IMR-90 (cell line): ENCODE data around the gene UBR4. TPM values are rescaled to one million over a fixed set of nuclear protein-coding genes. Genes with fewer than 3 reads are reported as not detected.

Experiments used
- ATAC-seq: fragments of 200-7000 bp; cut with Tn5 transposase; 2 replicates; pipeline ENCODE4 v1.9.1; 2020; ENCODE audit warnings: low read depth, mild to moderate bottlenecking, moderate library complexity
- BruUV-seq: library from RNA; stranded (reverse); fragments of 400-500 nt; replicated peaks from 2 replicates; lab custom pipeline; 2021; lab: Mats Ljungman, UMichigan
- CTCF ChIA-PET: fragments of 300-600 bp; formaldehyde crosslinking; extraction: SDS; loops from one replicate; lab custom pipeline; 2021; ENCODE audit warnings: antibody characterized with exemption; lab: Yijun Ruan, JAX
- POLR2A ChIA-PET: fragments of 300-600 bp; sonication (Branson Sonifier 250); formaldehyde crosslinking; loops from one replicate; lab custom pipeline; 2022; ENCODE audit warnings: antibody characterized with exemption; ENCODE audit not compliant: unreplicated experiment; lab: Charles Lee
- DNase-seq: peaks from one replicate; pipeline ENCODE4 v3.0.0; 2013
- H2AFZ ChIP-seq: replicated peaks from 2 replicates; pipeline ENCODE3; 2013; ENCODE audit warnings: low read length, mild to moderate bottlenecking; ENCODE audit not compliant: poor library complexity
- H2AK5ac ChIP-seq: 2 replicates; pipeline ENCODE4 v1.6.1; 2013; ENCODE audit warnings: low read depth, low read length, inconsistent platforms
- H2AK9ac ChIP-seq: replicated peaks from 2 replicates; pipeline ENCODE3; 2013; ENCODE audit warnings: mild to moderate bottlenecking, low read depth, low read length, moderate library complexity; ENCODE audit not compliant: poor library complexity
- H2BK120ac ChIP-seq: 2 replicates; pipeline ENCODE4 v1.6.1; 2013; ENCODE audit warnings: low read depth, low read length, inconsistent platforms
- H2BK15ac ChIP-seq: 3 replicates; pipeline ENCODE4 v1.6.1; 2013; ENCODE audit warnings: low read depth, low read length, inconsistent platforms
- H2BK20ac ChIP-seq: 2 replicates; pipeline ENCODE4 v1.6.1; 2013; ENCODE audit warnings: low read depth, mild to moderate bottlenecking, inconsistent platforms, low read length, moderate library complexity
- H2BK5ac ChIP-seq: 2 replicates; pipeline ENCODE4 v1.6.1; 2013; ENCODE audit warnings: mild to moderate bottlenecking, low read depth, low read length, inconsistent platforms; ENCODE audit not compliant: poor library complexity, severe bottlenecking
- H3K14ac ChIP-seq: replicated peaks from 2 replicates; pipeline ENCODE4 v1.6.1; 2013; ENCODE audit warnings: low read depth, low read length, inconsistent platforms
- H3K18ac ChIP-seq: 2 replicates; pipeline ENCODE4 v1.6.1; 2013; ENCODE audit warnings: low read depth, low read length, control low read depth
- H3K23ac ChIP-seq: 2 replicates; pipeline ENCODE4 v1.6.1; 2013; ENCODE audit warnings: low read depth, low read length, inconsistent platforms
- H3K27ac ChIP-seq: 2 replicates; pipeline ENCODE4 v1.5.1; 2013; ENCODE audit warnings: mild to moderate bottlenecking, control low read depth, low read length; ENCODE audit not compliant: insufficient read depth
- H3K27me3 ChIP-seq: 2 replicates; pipeline ENCODE4 v1.6.1; 2013; ENCODE audit warnings: low read length; ENCODE audit not compliant: control insufficient read depth, insufficient read depth
- H3K36me3 ChIP-seq: 2 replicates; pipeline ENCODE4 v1.6.1; 2013; ENCODE audit warnings: low read length, mixed read lengths; ENCODE audit not compliant: control insufficient read depth, insufficient read depth
- H3K4ac ChIP-seq: 2 replicates; pipeline ENCODE4 v1.6.1; 2013; ENCODE audit warnings: low read depth, low read length, inconsistent platforms
- H3K4me1 ChIP-seq: 2 replicates; pipeline ENCODE4 v1.6.1; 2013; ENCODE audit warnings: low read length, mixed read lengths; ENCODE audit not compliant: control insufficient read depth, insufficient read depth
- H3K4me2 ChIP-seq: 2 replicates; pipeline ENCODE4 v1.6.1; 2013; ENCODE audit warnings: low read depth, mild to moderate bottlenecking, control low read depth, low read length, moderate library complexity
- H3K4me3 ChIP-seq: 2 replicates; pipeline ENCODE4 v1.5.1; 2013; ENCODE audit warnings: low read depth, mild to moderate bottlenecking, control low read depth, low read length, moderate library complexity; ENCODE audit not compliant: insufficient read depth
- H3K56ac ChIP-seq: 2 replicates; pipeline ENCODE4 v1.6.1; 2013; ENCODE audit warnings: low read length, inconsistent platforms; ENCODE audit not compliant: insufficient read depth; ENCODE audit errors: extremely low read depth
- H3K79me1 ChIP-seq, 2 experiments: 2 replicates each; pipeline ENCODE4 v1.6.1; 2013; ENCODE audit warnings: low read length in 2 of 2, inconsistent platforms in 1 of 2, low read depth in 1 of 2
- H3K9ac ChIP-seq: 2 replicates; pipeline ENCODE4 v1.6.1; 2013; ENCODE audit warnings: low read depth, low read length, control low read depth
- H3K9me1 ChIP-seq: 2 replicates; pipeline ENCODE4 v1.6.1; 2013; ENCODE audit warnings: low read length, inconsistent platforms; ENCODE audit not compliant: insufficient read depth
- H3K9me3 ChIP-seq: 2 replicates; pipeline ENCODE4 v1.6.1; 2013; ENCODE audit warnings: low read length; ENCODE audit not compliant: control insufficient read depth, insufficient read depth
- H4K20me1 ChIP-seq: 2 replicates; pipeline ENCODE4 v1.6.1; 2013; ENCODE audit warnings: low read length, inconsistent platforms; ENCODE audit not compliant: insufficient read depth
- H4K5ac ChIP-seq: 2 replicates; pipeline ENCODE4 v1.6.1; 2013; ENCODE audit warnings: mild to moderate bottlenecking, low read depth, low read length, control low read depth
- H4K8ac ChIP-seq, 2 experiments: 2 replicates each; pipeline ENCODE4 v1.6.1; 2013; ENCODE audit warnings: low read depth in 2 of 2, low read length in 2 of 2, control low read depth in 1 of 2, inconsistent platforms in 1 of 2
- H4K91ac ChIP-seq: 2 replicates; pipeline ENCODE4 v1.6.1; 2013; ENCODE audit warnings: low read depth, low read length, inconsistent platforms; ENCODE audit not compliant: insufficient read depth
- CEBPB ChIP-seq: IDR thresholded peaks from 2 replicates; pipeline ENCODE4 v1.6.1; 2012; ENCODE audit warnings: low read depth, low read length, improper control_type of control experiment
- ELK1 ChIP-seq: fragments of 150-350 bp; IDR thresholded peaks from 2 replicates; pipeline ENCODE4 v1.6.1; 2016; ENCODE audit warnings: low read depth, mild to moderate bottlenecking, low read length, moderate library complexity, borderline replicate concordance
- FOS ChIP-seq: fragments of 150-350 bp; IDR thresholded peaks from 2 replicates; pipeline ENCODE4 v1.6.1; 2016; ENCODE audit warnings: low read depth, low read length
- MAFK ChIP-seq: IDR thresholded peaks from 2 replicates; pipeline ENCODE4 v1.6.1; 2012; ENCODE audit warnings: low read depth, low read length, improper control_type of control experiment
- MXI1 ChIP-seq: IDR thresholded peaks from 2 replicates; pipeline ENCODE4 v1.6.1; 2012; ENCODE audit warnings: low read depth, mild to moderate bottlenecking, low read length, moderate library complexity, borderline replicate concordance
- NFE2L2 ChIP-seq: fragments of 150-350 bp; IDR thresholded peaks from 2 replicates; pipeline ENCODE4 v1.6.1; 2016; ENCODE audit warnings: low read depth, mild to moderate bottlenecking, low read length
- POLR2A ChIP-seq: IDR thresholded peaks from 2 replicates; pipeline ENCODE4 v1.6.1; 2012; ENCODE audit warnings: mild to moderate bottlenecking, low read depth, low read length
- RAD21 ChIP-seq: IDR thresholded peaks from 2 replicates; pipeline ENCODE4 v1.6.1; 2012; ENCODE audit warnings: low read length, improper control_type of control experiment
- RCOR1 ChIP-seq: IDR thresholded peaks from 2 replicates; pipeline ENCODE4 v1.6.1; 2012; ENCODE audit warnings: mild to moderate bottlenecking, low read length, improper control_type of control experiment; ENCODE audit not compliant: insufficient replicate concordance
- USF2 ChIP-seq: fragments of 150-350 bp; IDR thresholded peaks from 2 replicates; pipeline ENCODE4 v1.6.1; 2017; ENCODE audit warnings: mild to moderate bottlenecking, antibody characterized with exemption, low read length, low read depth
- WGBS, 2 experiments: methylation state at CpG; one replicate each; pipeline versions ENCODE4 v1.1.5 to v1.1.7; 2013; ENCODE audit warnings: missing lambda C conversion rate in 2 of 2; ENCODE audit not compliant: insufficient read length in 1 of 2; ENCODE audit errors: extremely low coverage in 2 of 2; 5-methylcytosine and 5-hydroxymethylcytosine counted together
- dilution Hi-C: fragments of 300-500 bp; cut with HindIII; formaldehyde crosslinking; loops from one replicate; pipeline ENCODE4 v1.14.3; 2018; ENCODE audit warnings: low sequenced_read_pairs; ENCODE audit not compliant: unreplicated experiment
- in situ Hi-C: fragments of 300-500 bp; cut with MboI; formaldehyde crosslinking; loops from 3 replicates; pipeline ENCODE4 v1.14.3; 2019; ENCODE audit warnings: low sequenced_read_pairs, inconsistent platforms, mixed read lengths
- intact Hi-C: fragments of 100-400 bp; cut with micrococcal nuclease; formaldehyde crosslinking; loops from 2 replicates; pipeline ENCODE4 v1.10.0; 2022
- polyA plus RNA-seq, 3 experiments: library from polyadenylated mRNA; depleted of rRNA; stranded (reverse); fragments of >200 nt; gene quantifications; 2 replicates each; pipeline ENCODE4 v1.2.3, GENCODE V29; 2012; ENCODE audit warnings: low replicate concordance in 1 of 3
- total RNA-seq: library from RNA; depleted of rRNA; stranded (reverse); fragments of >200 nt; gene quantifications from 2 replicates; pipeline ENCODE4 v1.2.3, GENCODE V29; 2012

UBR4 gene
- total and polyA plus RNA-seq, 2 of the 4 experiments (the other 2 are of a cell fraction), result 87.8 to 121 TPM

- Histone ChIP-seq H3K9me3 (no peaks in the 10 kb centered on the region), H3K14ac (no peak overlapping the region), H3K4me3 (no peak overlapping the region), H3K4ac (no peak overlapping the region), H2BK15ac (no peak overlapping the region), H3K18ac (no peak overlapping the region), H3K27me3 (no peaks in the 10 kb centered on the region), H2AFZ (no peak overlapping the region), H3K56ac (no peak overlapping the region), H2BK5ac (no peak overlapping the region), H4K91ac (no peak overlapping the region), H2AK9ac (no peak overlapping the region), H3K27ac (no peak overlapping the region), H2BK120ac (no peak overlapping the region), H3K4me1 (peaks cover 8% of the 10 kb centered on the region), H4K5ac (no peak overlapping the region), H3K23ac (no peak overlapping the region), H3K4me2 (no peak overlapping the region), H2BK20ac (no peak overlapping the region), H2AK5ac (no peak overlapping the region), H4K20me1 (peaks cover 33% of the 10 kb centered on the region), H4K8ac (no peak overlapping the region), H3K9me1 (peaks cover 9% of the 10 kb centered on the region), H3K36me3 (peaks cover 61% of the 10 kb centered on the region), H3K79me1 (peaks cover 33 to 53% of the 10 kb centered on the region in 2 experiments), H3K9ac (no peak overlapping the region)
- CTCF ChIA-PET, result no interaction called here
- no peak for DNase-seq
- no peak for TF ChIP-seq RAD21
- no peak for TF ChIP-seq ELK1
- no peak for TF ChIP-seq MAFK
- TF ChIP-seq NFE2L2, result no peak
- no peak for TF ChIP-seq FOS
- no peak for TF ChIP-seq CEBPB
- TF ChIP-seq RCOR1, result no peak
- no peak for TF ChIP-seq POLR2A
- no peak for TF ChIP-seq MXI1
- TF ChIP-seq USF2, result no peak
- BruUV-seq, result no TSS peak
- dilution Hi-C loops (no loop called here), intact Hi-C loops (no loop called here), in situ Hi-C loops (no loop called here)
- POLR2A ChIA-PET, result no interaction called here
- ATAC-seq, result no peak
- WGBS, 2 experiments, result 90% methylated on average over 2 of the region's 3 CpGs; no CpG with 5 or more reads in 1 of the 2 experiments
Measured at GRCh38 chr1:19166066-19166465, 44.0 kb downstream of the UBR4 start.
